Right lobe of liver (tissue), 4 donors: ENCODE results near the gene BLTP3A.
"Not testable (repeated sequence)": the region's sequence is repeated elsewhere in the genome, so short reads cannot be mapped to it uniquely, and the experiment has no call there.

Experiments used
- CTCF ChIP-seq, 4 donors: fragments of 200-600 bp in 3 of 4; fragments of 450-650 bp in 1 of 4; IDR thresholded peaks; one replicate each; pipeline versions ENCODE4 v1.5.1 to v1.8.0; 2016 to 2022; ENCODE audit warnings: antibody characterized with exemption in 4 of 4, mild to moderate bottlenecking in 2 of 4
- POLR2A ChIP-seq: fragments of 450-650 bp; IDR thresholded peaks from one replicate; pipeline ENCODE4 v1.6.1; 2017; ENCODE audit warnings: antibody characterized with exemption, mild to moderate bottlenecking
- donor health status: DM: no; HTN: no; CAD: no.
- donor health status: DM: no; HTN: no; CAD: no.
- donor health status: DM: no; HTN: yes; CAD: no.

- not testable (repeated sequence) for TF ChIP-seq CTCF (IDR thresholded peaks at IDR 0.05); POLR2A
These were observed 17.5 kb downstream of the BLTP3A start for GRCh38 chr6:34809419-34809818.
